GM19452 (cell line): Measurements from ENCODE around the gene TMEM127.
"Not testable (repeated sequence)": the region's sequence is repeated elsewhere in the genome, so short reads cannot be mapped to it uniquely, and the experiment has no call there.

Experiments
- ATAC-seq: cut with Tn5 transposase; IDR thresholded peaks from one replicate; pipeline ENCODE4 v1.9.1; 2021; ENCODE audit not compliant: unreplicated experiment

TMEM127 gene, protein sequence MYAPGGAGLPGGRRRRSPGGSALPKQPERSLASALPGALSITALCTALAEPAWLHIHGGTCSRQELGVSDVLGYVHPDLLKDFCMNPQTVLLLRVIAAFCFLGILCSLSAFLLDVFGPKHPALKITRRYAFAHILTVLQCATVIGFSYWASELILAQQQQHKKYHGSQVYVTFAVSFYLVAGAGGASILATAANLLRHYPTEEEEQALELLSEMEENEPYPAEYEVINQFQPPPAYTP

DNA sequence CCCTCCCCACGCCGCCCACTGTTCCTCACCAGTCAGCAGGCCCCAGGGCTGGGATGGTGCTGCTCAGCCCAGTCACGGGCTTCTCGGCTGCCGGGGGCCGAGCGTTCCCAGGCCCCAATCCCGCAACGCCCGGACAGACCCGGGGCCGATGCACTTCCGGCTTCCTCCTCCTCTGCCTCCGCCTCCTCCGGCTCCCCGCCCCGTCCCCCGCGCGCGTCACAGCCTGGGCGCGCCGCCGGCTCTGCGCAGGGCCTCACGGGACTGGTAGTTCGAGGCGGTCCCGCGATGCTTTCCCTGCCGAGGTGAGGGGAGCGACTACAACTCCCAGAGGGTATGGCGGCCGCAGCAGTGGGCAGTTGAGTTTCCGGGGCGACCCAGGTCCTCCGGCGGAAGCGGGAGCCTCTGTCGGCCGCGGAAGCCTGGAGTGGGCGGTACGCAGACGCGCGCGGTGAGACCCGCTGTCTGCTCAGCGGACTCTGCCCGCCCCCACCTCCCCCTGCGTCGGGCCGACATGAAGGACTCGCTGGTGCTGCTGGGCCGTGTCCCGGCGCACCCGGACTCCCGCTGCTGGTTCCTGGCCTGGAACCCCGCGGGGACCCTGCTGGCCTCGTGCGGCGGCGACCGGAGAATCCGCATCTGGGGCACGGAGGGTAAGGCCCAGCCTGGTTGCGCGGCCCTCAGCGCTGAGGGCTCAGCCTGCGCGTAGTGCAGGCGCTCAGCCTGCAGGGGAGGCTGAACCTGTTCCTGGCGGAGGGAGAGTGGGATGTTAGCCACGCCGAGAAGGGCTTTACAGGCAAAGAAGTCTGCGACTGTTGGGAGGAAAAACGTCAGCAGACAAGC lies at the start of gene TMEM127, which contains the start of gene CIAO1:
Gene TMEM127, minus strand, starts transcription at position 158 of the 840 bp plus-strand sequence. CDS start 616 bp downstream, outside the sequence.
Gene CIAO1, plus strand, starts transcription at position 386 of the 840 bp plus-strand sequence. Its CDS starts 126 bp downstream, at position 512.
- peak; percentile 89 for ATAC-seq

DNA sequence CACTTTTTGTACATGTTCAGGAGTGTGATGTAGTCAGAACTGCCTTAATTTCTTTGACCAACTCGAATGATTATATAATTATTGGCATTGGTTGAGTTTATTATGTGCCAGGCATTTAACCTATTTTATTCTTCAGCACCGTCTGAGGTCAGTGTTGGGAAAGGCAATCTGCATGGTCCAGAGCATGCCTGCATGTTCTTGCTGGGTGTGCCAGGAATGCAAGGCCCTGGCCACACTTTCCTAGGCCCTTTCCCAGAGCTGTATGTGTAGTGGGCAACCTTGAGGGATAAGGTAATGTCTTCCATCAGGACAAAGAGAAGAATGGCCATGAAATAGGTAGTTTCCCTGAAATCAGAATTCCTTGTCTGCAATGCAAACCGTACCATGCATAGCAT lies 49.2 kb upstream of the TMEM127 start:
- no peak for ATAC-seq

DNA sequence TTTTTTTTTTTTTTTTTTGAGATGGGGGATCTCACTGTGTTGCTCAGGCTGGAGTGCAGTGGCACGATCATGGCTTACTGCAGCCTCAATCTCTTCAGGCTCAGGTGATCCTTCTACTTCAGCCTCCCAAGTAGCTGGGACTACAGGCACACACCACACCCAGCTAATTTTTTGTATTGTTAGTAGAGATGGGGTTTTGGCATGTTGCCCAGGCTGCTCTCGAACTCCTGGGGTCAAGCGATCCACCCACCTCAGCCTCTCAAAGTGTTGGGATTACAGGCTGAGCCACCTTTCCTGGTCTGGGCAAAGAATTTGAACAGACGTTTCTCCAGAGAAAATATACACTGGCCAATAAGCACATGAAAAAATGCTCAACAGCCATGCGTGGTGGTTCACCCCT lies 42.5 kb upstream of the TMEM127 start:
- ATAC-seq: no peak

DNA sequence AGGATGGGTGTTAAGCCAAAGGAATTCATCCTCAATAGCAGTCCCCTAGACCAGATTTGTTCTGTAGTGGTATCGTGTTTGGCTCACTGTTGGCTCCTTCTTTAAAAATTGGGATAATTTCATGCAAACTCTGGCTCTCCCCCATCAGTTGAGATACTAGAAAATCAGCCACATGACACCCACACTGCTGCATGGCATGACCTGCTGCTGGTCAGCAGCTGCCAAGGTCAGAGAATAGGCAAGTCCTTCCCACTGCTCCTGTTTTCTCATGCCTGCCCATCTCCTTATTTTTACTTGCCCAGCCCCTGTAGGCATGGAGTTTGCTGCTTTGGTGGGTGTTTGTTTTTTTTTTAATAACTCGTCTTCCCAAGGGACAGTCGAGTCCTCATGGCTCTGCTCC lies 40.6 kb upstream of the TMEM127 start:
- no peak for ATAC-seq

DNA sequence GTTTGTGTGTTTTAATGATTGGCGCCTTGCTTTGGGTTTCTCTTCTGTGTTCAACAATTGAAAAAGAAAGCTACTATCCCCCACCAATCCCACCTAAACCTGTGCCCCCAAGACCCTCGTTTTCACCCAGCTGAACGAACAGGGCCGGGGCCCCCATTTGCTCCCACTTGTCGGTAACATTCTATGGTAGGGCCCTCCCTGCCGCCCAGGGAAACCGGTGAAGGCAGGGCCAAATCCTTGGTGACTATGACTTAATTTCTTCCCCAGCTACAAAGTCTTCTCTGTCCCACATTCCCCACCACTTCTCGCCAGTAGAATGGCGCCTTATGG lies 40.1 kb upstream of the TMEM127 start:
- ATAC-seq: no peak

DNA sequence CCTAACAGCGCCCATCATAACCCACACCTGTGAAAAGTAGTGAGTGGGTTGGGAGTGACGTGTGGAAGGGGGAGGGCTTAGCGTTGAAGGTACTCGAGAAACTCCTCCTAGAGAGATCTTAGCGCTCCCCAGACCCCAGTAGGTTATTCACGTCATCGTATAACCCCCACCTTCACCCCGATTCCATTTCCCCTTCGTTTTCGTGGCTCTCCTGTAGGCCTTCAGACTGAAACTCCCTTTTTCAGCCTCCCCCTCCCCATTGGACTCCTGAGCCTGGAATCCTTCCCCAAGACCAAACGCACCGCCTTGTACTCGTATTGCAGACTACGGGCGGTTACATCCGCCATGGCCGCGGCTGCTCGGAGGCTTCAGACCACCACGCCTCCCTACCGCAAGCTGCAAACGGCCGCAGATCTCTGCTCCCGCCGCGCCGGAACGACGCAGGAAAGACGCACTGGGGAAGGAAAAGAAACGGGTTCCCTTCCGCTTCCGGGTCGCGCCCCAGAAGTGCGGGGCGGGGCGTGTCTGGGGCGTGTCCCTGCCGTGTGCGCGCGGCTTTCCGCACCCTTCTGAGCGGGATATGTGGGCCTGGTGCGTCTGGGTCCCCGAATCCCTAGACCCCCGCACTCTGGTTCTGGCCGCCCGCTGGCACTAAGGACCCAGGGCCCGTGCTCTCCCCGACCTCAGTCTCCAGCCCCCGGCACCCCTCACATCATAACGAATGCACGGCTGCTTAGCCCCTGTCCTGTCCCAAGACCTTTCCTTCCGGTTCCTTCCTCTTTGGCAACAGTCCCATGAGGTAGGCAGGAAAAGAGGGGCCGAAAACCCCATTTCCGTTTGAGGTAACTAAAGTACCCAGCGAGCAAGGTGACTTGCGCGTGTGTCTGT lies 39.5 kb upstream of the TMEM127 start, which contains the start of gene SNRNP200:
Gene SNRNP200, minus strand, starts transcription at position 456 of the 888 bp plus-strand sequence. Its CDS starts 109 bp downstream, at position 347.
- peak; percentile 89 for ATAC-seq

DNA sequence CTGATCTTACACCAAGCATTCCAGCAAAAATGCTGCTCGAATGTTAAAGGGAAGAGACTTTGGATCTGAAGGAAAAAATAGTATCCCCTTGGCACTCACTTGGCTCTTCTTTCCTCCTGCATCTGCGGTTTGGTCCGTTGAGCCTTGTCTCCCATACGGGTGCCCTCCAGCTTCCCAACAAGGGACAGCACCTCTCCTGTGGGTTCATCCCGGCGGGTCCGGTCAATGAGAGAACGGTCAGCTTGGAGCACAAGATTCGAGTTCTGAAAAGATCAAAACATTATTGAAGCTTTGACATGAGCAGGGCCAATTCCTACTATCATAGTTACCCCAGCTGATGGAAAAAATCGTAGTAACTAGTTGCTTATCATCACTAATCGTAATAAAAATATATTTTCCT lies 38.8 kb upstream of the TMEM127 start:
- ATAC-seq: no peak

DNA sequence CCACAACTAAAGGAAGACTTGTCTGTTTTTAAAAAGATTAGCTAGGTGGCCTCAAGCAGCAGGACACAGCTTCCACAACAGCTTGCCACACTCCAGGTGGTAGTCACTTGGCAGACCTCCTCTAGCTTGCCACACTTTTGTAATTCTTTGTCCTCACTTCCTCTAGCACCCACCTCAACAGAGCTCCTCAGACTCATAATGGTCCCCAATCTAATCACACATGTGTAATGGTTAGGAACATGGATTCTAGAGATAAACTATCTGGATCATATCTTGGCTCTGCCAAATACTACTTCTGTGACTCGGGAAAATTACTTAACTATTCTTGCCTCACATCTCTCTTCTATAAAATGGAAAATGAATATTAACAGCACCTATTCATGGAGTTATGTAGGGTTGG lies 36.1 kb upstream of the TMEM127 start:
- ATAC-seq: no peak

DNA sequence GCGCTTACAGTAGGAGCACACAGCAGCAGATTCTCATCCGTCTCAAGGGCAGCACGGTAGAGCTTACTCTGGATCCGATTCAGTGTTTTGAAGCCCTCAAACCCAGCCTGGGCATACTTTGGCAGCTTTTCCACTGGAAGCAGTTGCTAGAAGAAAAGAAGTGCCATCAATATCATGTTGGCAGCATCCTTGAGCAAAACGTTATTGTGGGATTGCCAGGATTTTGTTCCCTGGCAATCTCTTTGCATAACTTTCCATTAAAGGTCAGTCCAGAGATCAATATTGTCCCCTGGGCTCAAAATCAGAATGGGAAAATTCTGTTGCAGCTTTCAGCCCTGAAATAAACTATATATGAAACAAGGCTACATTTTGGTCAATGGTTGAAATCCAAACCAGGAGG lies 31.1 kb upstream of the TMEM127 start:
- ATAC-seq: no peak

DNA sequence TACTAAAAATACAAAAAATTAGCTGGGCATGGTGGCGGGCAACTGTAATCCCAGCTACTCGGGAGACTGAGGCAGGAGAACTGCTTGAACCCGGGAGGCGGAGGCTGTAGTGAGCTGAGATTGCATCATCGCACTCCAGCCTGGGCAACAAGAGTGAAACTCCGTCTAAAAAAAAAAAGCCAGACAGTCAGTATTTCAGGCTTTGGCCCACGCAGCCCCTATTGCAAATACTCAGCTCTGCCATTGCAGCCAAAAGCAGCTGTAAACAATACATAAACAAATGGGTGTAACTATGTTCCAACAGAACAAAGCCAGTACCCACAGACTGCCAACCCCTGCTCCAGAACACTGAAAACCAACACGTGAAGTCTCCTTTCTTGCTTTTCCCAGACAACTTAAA lies 28.5 kb upstream of the TMEM127 start:
- not testable (repeated sequence) for ATAC-seq

DNA sequence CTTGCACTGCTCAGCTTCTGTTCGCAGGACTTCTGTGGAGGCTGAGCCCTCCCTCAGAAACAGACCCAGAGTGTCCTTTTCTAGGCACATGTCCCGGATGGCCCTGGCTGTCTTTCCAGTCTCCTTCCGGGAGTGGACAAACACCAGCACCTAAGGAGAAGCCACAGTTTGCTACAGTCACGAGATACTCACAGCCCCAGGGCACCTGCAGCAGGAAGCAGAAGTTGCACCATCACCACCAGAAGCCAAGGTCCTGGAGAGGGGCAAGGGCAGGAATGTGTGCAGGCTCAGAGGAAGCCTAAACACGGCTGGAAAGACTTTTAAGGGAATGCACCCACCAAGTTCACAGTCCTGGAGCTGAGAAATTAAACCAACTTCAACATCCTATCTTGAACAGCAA lies 26.0 kb upstream of the TMEM127 start:
- ATAC-seq: no peak

DNA sequence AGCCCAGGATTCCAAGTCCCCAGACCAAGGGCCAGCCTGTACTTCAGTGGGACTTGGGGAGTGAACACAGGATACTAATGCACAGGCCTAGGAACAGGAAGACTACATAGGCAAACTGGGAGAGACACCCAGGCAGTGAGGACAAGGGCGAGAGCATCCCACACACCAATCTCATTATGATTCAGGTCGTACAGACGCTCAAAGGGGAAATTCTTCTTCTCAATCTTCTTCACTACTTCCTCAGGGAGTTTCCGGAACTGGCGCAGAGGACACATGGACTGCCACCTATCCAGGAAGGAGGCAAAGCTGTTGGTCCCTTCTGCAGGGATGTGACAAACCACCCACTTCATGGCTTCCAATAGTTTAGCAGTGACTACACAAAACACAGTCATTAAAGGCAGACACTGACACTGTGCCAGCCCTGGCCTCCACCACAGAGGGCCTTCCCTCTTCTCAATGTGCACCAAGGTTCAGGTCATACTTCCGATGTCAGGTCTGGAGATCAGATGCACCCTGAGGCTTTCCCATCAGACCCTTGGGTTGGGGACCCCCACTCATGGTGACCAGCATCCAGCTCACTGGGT lies 21.6 kb upstream of the TMEM127 start:
- no peak for ATAC-seq

DNA sequence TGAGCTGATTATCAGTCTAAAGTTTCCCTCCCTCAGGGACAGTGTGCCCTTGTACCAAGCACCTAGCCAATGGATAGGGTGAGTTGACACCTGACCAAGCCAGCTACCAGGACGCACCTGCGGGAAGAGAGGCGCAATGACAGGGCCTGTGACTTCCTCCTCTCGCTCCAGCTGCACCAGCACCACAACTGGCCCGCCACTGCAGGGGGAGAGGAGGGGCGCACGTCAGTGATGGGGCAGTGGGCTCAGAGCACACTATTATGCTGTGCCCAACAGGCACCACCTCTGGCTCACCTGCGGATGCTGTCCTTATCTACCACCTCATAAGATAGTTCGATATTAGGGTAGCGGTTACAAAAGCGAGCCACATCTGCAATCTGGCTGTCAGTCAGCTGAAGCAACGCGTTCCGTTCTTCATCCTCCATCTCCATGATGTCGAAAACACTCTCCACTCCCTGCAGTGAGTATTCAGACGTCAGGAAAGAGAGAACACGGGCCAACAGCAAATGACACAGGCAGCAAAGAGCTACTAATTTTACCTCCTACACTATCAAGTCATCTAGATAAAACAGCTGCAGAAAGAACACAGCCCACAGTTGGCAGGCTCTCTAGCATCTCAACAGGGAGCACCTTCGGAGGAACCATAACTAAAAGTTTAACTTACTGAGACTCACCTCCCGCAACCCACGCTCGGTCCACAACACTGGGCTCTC lies 11.1 kb upstream of the TMEM127 start:
- no peak for ATAC-seq

DNA sequence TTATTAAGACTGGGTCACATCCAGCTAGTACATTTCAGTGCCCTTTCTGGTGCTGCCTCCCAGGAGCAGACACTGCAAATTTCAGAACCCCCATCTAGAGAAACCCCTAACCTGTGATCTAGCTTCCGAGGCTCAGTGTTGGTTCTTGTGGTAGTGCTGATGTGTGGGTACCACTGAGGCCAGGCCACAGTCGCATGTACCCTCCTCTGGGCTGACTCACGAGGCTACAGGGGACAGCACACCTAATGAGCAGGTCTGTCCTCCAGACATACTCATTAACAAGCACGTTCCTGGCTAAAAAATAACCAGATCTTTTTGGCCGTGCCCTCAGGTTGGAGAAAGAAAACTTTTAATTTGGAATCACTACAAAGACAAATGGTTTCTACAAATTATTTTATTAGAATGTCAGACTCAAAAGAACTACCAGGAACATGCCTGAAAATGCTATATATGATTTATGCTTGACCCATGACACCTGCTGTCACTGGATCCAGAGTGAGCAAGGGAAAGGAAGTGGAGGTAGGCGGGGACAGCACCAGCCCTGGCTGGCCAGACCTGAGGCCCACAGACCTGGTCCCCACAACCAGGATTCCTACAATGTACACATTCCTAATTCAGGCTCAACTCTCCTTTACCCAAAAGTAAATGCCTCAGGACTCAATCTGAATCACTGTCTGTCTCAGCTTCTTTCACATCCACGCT lies 8.7 kb upstream of the TMEM127 start:
- no peak for ATAC-seq

DNA sequence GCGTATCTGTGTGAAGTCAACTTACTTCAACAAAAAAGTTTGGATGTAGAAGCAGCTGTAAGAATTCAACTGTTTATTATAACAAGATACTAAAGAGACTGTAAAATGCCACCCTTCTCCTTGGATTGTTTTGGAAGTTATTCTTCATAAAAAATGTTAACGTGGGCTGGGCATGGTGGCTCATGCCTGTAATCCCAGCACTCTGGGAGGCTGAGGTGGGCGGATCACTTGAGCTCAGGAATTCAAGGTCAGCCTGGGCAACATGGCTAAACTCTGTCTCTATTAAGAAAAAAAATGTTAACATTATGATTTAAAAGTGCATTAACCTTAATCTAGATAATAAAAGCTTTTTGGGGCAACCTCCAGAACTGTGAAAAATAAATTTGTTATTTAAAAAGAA lies 8.0 kb upstream of the TMEM127 start:
- ATAC-seq: no peak

DNA sequence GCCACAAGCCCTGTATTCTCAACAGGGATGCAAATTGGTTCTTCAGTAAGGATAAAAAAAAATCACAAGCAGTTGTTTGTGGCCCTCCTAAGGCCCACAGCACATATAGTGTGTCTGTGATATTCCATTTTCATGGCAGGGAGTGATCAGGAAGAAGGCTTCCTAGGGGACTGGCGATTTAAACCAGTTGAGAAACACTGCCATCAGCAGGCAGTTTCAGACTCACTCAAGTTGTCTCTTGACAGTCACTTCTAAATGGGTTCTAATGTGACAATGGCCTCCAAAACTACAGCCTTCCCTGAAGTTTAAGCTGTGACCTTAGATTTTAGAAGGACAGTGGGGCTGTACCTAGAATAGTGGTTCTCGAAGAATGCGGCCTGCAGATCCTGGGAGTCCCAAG lies 6.2 kb upstream of the TMEM127 start:
- no peak for ATAC-seq

DNA sequence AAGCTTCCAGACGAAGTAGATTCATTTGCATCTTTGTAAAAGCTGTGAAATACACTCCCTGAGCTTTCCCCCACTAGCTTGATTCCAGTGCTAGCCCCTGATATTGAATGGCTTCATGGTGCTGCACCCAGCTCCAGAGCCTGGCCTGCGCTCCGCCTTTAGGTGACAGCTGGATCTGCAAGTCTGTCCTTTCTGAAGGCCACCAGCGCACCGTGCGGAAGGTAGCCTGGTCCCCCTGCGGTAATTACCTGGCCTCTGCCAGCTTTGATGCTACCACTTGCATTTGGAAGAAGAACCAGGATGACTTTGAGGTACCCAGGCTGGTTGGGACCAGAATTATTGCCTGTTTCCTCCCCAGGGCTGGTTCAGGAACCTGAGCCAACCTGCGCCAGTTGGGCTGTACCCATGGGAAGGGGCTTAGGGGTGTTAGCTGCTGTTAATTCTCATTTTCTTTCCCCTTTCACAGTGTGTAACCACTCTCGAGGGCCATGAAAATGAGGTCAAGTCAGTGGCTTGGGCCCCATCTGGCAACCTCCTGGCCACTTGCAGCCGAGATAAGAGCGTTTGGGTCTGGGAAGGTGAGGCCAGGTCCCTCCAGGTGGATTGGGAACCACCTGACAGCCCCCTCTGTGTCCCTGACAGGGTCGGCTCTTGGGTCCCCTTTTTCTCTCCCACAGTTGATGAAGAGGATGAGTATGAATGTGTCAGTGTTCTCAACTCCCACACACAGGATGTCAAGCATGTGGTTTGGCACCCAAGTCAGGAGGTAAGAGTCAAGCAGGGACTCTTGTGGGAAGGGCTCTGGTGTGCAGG lies 1.6 kb upstream of the TMEM127 start:
- no peak for ATAC-seq

DNA sequence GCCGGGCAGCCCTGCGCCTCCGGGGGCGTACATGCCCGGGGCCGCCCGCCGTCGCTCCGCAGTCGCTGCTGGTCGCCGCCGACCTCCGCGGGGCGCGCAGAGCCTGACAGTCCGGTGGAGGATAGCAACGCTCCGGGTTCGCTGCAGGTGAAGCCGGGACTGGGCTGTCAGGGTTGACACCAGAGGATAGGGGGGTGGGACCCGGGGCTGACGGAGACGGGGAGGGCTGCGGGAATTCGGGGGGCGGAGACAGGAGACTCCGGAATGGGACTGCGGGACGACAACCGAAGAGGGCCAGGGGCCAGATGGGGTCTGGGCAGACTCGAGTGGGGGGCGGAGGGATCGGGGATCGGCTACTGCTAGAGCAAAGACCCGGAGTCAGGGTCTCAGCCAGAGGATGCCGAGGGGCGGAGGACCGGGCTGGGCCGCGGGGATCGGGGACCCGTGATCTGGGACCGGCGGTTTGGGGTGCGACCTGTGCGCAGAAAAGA lies 403 bp downstream of the TMEM127 start:
- peak; percentile 16 for ATAC-seq
